ENCODE measurements around the gene TARS1.

The TARS1 gene

DNA sequence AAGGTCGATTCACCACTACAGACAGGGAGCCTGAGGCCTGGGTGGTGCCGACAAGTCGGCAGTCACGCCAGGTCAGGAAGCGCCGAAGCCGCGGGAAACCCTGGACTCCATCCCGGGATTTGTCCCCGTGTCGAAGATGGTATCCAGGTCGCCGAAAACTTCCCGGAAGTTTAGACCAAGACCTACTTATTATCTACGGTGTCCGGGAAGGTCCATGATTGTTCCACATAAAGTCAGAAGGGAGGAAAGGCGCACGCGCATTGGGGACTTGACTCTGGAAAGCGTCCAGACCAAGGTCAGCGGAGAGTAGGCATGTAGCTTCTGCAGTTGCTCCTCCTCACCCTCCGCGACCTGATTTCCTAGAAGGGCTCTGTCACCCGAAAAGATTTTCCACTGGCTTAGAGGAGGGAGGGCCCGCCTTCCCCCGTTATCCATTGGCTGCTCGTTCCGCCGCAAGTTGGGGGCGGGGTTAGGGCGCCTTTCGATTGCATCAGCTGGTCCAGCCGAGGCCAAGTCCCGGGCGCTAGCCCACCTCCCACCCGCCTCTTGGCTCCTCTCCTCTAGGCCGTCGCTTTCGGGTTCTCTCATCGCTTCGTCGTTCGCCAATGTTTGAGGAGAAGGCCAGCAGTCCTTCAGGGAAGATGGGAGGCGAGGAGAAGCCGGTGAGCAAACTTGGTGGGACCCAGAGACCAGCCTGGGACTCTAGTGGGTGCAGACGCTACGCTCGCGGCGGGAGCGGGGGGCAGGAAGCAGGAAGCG lies at the start of gene TARS1:
Gene TARS1, plus strand, starts transcription at position 484 of the 759 bp plus-strand sequence. Its CDS starts 122 bp downstream, at position 606.
- H3K27ac ChIP-seq = peak within 1 kb of the TSS; percentile 86
- TF ChIP-seq, protein P1, sequence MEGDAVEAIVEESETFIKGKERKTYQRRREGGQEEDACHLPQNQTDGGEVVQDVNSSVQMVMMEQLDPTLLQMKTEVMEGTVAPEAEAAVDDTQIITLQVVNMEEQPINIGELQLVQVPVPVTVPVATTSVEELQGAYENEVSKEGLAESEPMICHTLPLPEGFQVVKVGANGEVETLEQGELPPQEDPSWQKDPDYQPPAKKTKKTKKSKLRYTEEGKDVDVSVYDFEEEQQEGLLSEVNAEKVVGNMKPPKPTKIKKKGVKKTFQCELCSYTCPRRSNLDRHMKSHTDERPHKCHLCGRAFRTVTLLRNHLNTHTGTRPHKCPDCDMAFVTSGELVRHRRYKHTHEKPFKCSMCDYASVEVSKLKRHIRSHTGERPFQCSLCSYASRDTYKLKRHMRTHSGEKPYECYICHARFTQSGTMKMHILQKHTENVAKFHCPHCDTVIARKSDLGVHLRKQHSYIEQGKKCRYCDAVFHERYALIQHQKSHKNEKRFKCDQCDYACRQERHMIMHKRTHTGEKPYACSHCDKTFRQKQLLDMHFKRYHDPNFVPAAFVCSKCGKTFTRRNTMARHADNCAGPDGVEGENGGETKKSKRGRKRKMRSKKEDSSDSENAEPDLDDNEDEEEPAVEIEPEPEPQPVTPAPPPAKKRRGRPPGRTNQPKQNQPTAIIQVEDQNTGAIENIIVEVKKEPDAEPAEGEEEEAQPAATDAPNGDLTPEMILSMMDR (conservative IDR thresholded peaks at IDR 0.05) = no peak
- TF ChIP-seq ZFX (IDR thresholded peaks at IDR 0.05) = no peak

GRCh38 chr5:33398501-33398900 lies 42.3 kb upstream of the TARS1 start:
- no peak overlapping the region for H3K27ac ChIP-seq
- no peak for TF ChIP-seq ZFX (IDR thresholded peaks at IDR 0.05)
- TF ChIP-seq, protein P1 (conservative IDR thresholded peaks at IDR 0.05) = no peak

DNA sequence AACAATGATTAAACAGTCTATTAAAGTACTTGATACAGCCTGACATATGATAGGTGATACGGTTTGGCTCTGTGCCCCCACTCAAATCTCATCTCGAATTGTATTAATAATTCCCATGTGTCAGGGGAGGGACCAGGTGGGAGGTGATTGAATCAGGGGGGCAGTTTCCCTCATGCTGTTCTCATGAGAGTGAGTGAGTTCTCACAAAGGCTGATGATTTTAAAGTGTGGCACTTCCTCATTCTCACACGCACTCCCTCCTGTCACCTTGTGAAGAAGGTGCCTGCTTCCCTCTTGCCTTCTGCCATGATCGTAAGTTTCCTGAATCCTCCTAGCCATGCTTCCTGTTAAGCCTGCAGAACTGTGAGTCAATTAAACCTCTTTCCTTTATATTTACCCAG lies 40.1 kb upstream of the TARS1 start:
- TF ChIP-seq, protein P1 (conservative IDR thresholded peaks at IDR 0.05) = no peak
- TF ChIP-seq ZFX (IDR thresholded peaks at IDR 0.05) = no peak
- H3K27ac ChIP-seq = no peak overlapping the region

DNA sequence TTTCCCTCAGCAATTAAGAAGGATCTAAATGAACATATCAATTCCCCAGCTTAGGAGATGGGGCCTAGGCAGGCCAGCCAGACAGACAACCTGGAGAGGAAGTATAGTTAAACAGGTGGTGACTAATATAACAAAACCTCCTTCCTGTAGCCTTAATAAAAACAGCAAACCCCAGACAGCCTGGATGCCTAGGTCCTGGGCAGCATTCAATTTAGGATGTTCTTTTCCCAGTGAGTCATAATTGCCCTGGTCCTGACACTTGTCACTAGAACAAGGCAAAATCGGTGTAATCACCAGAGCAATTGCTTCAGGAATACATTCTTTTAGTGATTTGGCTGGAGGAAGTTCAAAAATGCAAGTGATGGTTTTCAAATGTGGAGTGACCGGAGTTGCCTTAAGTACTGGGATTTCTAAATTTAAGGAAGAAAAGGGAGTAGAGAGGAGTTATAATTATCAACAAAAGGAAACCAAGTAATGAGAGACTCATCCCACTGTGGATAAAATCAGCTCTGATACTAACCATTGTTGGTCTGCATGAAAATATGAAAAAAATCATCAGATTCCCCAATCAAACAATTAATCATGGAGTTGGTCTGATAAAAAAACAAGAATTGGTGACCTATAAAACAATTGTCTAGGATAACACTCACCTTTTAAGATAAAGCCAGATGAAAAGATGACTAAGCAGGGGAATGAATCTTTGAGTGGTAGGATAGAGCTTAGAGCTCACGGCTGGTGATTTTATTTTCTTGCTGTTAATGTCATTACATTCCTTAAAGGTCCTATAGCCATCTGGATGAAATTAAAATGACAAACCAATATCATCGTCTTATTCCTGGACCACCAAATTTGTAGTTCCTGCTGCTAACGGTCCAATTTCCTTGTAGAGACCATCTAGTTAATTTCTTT lies 39.0 kb upstream of the TARS1 start:
- H3K27ac ChIP-seq = no peak overlapping the region
- TF ChIP-seq, protein P1 (conservative IDR thresholded peaks at IDR 0.05) = no peak

- H3K27ac ChIP-seq = no peak overlapping the region
- no peak for TF ChIP-seq ZFX (IDR thresholded peaks at IDR 0.05)
- TF ChIP-seq, protein P1 (conservative IDR thresholded peaks at IDR 0.05) = no peak
These were observed 37.6 kb upstream of the TARS1 start for GRCh38 chr5:33403187-33403586.

- H3K27ac ChIP-seq = no peak overlapping the region
- TF ChIP-seq ZFX (IDR thresholded peaks at IDR 0.05) = no peak
- TF ChIP-seq, protein P1 (conservative IDR thresholded peaks at IDR 0.05) = no peak
These were observed 31.9 kb upstream of the TARS1 start for GRCh38 chr5:33408816-33409215.

All from C4-2B (cell line).